B cell (primary cell): Measurements from ENCODE around the gene STXBP1.

Source experiments
- EZH2 ChIP-seq: IDR thresholded peaks from 2 replicates; pipeline ENCODE4 v1.6.1; 2012; ENCODE audit warnings: borderline replicate concordance, low read depth, mild to moderate bottlenecking, moderate library complexity, low read length; ENCODE audit not compliant: insufficient read depth, poor library complexity, severe bottlenecking
- TF ChIP-seq, protein P1 (sequence below): fragments of 200-600 bp; IDR thresholded peaks from one replicate; pipeline ENCODE4 v1.8.0; 2022; ENCODE audit warnings: antibody characterized with exemption, mild to moderate bottlenecking

DNA sequence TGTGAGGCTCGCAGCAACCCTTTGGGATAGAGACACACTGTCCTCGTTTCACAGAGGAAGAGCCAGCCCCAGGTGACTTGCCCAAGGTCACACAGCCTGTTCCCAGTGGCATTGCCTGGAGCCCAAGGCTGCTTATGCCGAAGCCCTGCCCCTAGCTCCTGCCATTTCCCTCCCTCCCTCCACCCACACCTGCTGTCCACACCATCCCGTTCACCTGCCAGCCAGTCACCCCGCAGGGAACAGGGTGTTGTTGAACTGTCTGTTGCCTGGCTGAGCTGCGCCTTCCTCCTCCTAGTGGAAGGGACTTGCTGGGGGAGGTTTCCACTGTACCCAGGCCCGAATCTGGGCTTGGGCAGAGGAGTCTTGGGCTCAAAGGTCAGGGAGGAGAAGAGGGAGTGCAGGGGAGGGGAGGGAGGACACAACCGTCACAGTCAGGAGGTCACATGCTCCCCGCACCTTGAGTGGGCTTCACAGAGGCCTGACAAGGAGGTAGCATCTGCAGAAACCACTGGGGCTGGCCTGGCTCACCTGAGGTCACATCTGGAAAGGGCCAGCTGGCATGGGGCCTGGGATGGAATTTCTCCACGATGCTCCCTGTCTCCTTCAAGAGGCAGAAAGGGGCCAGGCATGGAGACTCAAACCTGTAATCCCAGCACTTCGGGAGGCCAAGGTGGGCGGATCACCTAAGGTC, 110.1 kb downstream of the STXBP1 start:
- TF ChIP-seq, protein P1, sequence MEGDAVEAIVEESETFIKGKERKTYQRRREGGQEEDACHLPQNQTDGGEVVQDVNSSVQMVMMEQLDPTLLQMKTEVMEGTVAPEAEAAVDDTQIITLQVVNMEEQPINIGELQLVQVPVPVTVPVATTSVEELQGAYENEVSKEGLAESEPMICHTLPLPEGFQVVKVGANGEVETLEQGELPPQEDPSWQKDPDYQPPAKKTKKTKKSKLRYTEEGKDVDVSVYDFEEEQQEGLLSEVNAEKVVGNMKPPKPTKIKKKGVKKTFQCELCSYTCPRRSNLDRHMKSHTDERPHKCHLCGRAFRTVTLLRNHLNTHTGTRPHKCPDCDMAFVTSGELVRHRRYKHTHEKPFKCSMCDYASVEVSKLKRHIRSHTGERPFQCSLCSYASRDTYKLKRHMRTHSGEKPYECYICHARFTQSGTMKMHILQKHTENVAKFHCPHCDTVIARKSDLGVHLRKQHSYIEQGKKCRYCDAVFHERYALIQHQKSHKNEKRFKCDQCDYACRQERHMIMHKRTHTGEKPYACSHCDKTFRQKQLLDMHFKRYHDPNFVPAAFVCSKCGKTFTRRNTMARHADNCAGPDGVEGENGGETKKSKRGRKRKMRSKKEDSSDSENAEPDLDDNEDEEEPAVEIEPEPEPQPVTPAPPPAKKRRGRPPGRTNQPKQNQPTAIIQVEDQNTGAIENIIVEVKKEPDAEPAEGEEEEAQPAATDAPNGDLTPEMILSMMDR: no peak
- TF ChIP-seq EZH2: no peak
